Activated CD8-positive, alpha-beta memory T cell treated with anti-CD3 and anti-CD28 coated beads for 1 hour (primary cell): Measurements from ENCODE around the gene SLAMF1.
"Not testable (repeated sequence)": the region's sequence is repeated elsewhere in the genome, so short reads cannot be mapped to it uniquely, and the experiment has no call there.

Source experiments
- DNase-seq, 2 donors: peaks; one replicate each; pipeline ENCODE4 v3.0.0-alpha.2; 2020; ENCODE audit warnings: low read depth in 1 of 2; ENCODE audit errors: extremely low read depth in 1 of 2

SLAMF1 gene

GRCh38 chr1:160646711-160647328, at the start of gene SLAMF1:
Gene SLAMF1 (minus strand): TSS chr1:160647044. CDS start chr1:160646945, 99 bp downstream.
- no peak for DNase-seq

DNA sequence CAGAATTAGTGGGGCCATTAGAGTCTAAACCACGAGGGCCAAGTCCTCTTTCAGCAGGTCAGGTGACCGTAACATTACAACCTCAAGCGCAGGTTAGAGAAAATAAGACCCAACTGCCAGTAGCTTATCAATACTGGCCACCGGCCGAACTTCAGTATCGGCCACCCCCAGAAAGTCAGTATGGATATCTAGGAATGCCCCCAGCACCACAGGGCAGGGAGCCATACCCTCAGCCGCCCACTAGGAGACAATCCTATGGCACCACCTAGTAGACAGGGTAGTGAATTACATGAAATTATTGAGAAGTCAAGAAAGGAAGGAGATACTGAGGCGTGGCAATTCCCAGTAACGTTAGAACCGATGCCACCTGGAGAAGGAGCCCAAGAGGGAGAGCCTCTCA, 45.5 kb upstream of the SLAMF1 start:
- not testable (repeated sequence) for DNase-seq

GRCh38 chr1:160685266-160685665, 38.4 kb upstream of the SLAMF1 start:
- no peak for DNase-seq

GRCh38 chr1:160682983-160683865, 36.4 kb upstream of the SLAMF1 start:
- no peak for DNase-seq

DNA sequence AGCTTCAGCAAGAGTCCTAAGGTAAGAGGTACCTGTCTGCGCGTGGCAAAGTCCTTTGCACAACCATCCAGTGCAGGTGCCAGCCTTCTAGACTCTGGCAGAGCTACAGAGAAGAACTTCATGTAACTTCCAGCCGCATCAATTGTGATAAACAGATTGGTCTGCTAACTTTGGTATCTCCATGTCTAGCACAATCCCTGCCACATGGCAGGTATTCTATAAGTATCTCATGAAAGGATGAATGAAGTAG, 35.0 kb upstream of the SLAMF1 start:
- no peak for DNase-seq

DNA sequence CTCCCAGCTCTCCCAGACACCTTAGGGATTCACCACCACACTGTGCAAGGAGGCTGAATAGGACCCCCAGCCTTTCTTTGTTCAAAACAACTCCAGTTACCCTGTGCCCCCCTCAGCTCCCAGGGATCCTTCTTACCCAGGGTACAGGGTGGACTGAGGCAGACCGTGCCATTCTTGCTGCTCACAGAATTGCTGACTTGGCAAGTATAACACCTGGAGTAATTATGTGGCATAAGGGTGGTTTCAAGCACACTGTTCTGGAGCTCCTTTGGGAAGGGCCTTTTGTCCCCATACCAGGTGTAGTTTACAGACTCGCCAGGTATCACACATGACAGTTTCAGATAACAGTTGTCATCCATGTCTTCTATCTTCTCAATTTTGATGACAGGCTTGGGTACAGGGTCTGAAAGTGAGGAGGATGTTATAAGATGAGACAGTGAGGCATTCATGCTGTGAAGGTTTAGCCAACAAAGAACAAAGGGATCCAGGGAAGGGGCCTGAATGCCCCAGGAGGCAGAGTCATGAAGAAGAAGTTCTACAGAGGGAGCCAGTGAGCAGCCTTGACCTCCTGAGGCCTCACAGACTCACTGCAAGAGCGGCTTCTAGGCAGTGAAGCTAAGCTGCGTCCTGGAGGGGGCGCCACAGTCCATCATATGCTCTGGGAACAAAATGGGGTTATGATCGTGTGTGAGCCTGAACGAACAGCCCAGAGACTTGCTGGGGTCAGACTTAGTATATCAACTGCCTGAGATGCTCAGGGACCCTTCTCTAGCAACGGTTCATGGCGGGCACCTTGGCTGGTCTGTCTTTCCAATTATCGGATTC, 34.4 kb upstream of the SLAMF1 start:
- DNase-seq, result peak; percentile 79 to 80

GRCh38 chr1:160680399-160680798, 33.6 kb upstream of the SLAMF1 start:
- DNase-seq, result no peak

DNA sequence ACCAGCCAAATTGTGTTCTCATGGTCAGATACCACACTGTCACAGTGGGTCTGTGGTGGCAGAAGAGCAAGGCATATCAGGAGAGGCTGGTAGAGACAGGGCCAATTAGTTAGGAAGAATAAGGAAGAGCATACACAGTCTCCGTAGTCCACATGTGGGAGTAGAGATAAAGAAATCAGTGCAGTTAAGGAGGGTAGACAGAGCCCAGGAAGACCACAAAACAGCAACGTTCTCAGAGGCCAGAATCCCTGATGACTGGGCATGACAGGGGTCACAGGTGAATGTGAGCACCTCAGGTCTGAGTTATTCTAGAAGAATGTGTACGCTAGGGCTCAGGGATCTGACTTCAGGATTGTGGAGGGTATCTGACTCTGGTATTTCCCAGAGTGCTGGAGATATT, 33.0 kb upstream of the SLAMF1 start:
- no peak for DNase-seq

DNA sequence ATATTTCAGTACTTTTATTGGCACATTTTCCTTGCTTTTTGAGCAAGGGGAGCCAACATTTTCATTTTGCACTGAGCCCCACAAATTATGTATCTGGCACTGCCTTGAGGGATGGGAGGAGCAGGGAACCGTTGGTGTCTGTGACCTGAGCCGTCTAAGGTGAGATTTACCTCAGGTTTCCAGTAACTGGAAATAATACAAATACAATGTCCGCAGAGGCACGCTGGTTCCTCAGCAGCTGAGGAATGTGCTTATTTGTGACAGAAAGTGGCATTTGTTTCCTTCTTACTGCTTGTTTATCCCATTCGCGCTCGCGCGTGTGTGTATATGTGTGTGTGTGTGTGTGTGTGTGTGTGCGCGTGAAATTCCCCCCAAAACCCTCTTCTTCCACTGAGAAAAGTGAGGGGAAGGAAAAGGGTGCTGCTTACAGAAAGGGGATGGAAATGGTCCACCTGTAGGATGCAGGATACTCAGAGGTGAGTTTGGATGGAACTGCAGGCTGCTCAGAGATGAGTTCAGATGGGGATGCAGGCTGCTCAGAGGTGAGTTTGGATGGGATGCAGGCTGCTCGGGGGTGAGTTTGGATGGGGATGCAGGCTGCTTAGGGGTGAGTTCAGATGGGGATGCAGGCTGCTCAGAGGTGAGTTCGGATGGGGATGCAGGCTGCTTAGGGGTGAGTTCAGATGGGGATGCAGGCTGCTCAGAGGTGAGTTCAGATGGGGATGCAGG, 30.2 kb upstream of the SLAMF1 start:
- DNase-seq, result no peak

GRCh38 chr1:160675641-160676410, 29.0 kb upstream of the SLAMF1 start:
- peak; percentile 60 to 67 for DNase-seq

DNA sequence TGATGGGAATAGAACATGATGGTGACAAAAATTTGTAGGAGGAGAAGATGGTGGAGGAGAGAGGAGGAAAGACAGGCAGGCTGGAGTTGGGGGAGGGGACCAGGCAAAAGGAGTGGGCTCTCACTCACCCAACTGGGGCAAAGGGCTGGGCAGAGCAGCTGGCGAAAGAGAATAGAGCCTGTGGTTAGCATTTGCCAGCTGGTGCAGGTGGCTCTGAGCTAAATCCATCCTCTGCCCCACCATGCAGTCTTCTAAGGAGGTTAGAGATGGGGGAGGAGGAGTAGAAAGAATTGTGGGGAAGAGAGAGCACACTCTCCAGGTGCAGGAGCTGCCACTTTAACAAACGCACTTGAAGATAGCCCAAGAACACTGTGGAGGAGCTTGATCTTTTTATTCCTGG, 27.6 kb upstream of the SLAMF1 start:
- DNase-seq, result no peak

DNA sequence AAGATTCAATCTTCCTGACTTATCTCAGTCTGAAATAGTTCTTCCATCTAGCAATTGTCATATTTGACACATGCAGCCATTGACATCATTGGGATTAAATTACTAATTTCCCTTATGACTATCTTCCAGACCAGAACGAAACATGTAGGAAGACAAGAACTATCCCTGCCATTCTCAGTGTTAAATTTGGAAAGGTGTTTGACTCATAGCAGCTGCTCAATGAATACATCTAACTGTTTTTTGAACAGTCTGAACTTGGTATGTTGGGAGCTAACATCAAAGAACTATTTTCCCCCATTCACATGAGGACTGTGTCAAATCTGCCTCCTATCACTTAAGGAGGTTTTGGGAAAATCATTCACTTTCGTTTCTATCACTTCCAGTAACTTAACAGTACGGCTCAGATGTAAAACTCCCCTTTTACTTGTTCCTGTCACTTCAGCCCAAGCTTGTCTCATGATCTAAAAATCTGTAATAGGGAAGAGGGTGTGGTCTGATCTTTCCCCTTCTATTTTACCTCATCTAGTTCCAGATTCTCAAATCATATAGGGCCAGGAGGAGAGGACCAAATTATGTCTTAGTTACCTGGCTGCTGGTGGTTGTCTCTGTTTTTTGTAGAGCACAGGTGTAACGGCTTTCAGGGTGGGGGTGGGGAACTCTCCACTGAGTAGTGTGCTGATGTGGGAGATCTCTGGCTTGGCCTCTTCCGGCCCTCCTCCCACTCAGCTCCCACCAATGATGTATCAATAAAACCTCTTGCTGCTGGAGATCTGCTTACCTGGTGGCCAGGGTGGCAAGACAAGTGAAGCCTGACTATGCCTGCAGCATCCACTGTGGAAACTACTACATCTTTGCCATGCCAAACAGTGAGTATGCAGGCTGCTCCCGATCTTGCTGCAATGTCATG, 26.2 kb upstream of the SLAMF1 start:
- no peak for DNase-seq

- DNase-seq, result no peak
Observed at GRCh38 chr1:160671603-160672517, 25.0 kb upstream of the SLAMF1 start.

- no peak for DNase-seq
Observed at GRCh38 chr1:160670701-160671100, 23.9 kb upstream of the SLAMF1 start.

DNA sequence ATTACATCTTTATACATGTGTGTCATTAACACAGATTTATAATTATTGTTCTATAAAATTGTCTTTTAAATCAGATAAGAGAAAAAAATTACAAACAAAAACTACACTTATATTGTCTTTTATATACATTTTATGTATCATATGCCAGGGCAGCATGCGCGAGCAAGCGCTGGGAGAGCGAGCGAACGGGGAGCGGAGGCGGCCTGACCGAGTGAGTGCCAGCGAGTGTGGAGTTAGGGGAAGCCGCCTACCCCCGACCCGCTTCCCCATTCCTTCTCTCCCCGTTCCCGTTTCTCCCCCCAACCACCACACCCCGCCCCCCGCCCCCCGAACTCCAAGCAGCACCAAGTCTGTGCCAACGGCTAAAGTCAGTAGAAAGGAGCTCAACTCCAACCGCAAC, 23.0 kb upstream of the SLAMF1 start:
- no peak for DNase-seq

- DNase-seq, result no peak
Observed at GRCh38 chr1:160669276-160669675, 22.4 kb upstream of the SLAMF1 start.

DNA sequence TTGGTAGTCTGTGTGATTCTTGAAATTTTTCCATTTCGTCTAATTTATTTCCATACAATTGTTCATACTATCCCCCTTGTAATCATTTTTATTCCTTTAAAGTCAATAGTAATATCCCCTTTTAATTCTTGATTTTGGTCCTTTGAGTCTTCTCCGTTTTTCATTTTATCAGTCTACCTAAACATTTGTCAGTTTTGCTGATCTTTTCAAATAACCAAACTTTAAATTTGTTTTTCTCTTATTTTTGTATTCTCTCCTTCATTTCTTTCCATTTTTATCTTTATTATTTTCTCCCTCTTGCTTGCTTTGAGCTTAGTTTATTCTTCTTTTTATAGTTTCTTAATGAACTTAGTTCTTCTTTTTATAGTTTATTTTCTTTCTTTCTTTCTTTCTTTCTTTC, 21.1 kb upstream of the SLAMF1 start:
- DNase-seq, result no peak

DNA sequence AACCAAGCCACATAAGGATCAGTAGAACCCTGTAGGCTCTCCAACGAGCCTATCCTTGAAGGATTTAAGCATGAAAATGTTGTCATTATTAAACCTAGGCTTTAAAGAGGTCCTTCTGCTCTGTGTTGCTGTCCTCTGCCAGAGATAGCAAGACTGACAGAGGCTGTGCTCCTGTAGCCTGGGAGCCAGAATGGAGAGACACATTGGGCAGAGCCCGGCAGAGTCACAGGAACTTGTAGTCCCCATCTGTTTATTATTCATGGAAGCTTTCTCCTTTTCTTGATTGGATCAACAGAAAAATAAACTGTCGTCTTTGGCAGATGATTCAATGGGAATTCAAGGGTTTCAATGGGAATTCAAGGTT, 19.2 kb upstream of the SLAMF1 start:
- DNase-seq, result no peak
